HepG2 (cell line): ENCODE results near the gene FGFR4. TPM values are rescaled to one million over a fixed set of nuclear protein-coding genes. Genes with fewer than 3 reads are reported as not detected.

ENCODE experiments used
- DBP ChIP-seq: sonication (generic); formaldehyde crosslinking; IDR thresholded peaks from 2 replicates; pipeline ENCODE4 v1.4.0; 2020; ENCODE audit warnings: missing genetic modification reagents; ENCODE audit errors: not compliant biosample characterization
- MIER2 ChIP-seq: IDR thresholded peaks from 2 replicates; pipeline ENCODE4 v1.6.1; 2016; ENCODE audit warnings: missing biosample characterization, missing genetic modification reagents
- MTA1 ChIP-seq: sonication (generic); formaldehyde crosslinking; IDR thresholded peaks from 2 replicates; pipeline ENCODE4 v1.4.0; 2020; ENCODE audit warnings: missing genetic modification reagents, mild to moderate bottlenecking, borderline replicate concordance
- MXI1 ChIP-seq: IDR thresholded peaks from 3 replicates; pipeline ENCODE4 v1.6.1; 2012; ENCODE audit warnings: low read depth, low read length, inconsistent platforms, borderline replicate concordance
- RAD21 ChIP-seq: fragments of 450-650 bp; formaldehyde crosslinking; IDR thresholded peaks from 2 replicates; pipeline ENCODE4 v1.5.0; 2020; ENCODE audit warnings: mild to moderate bottlenecking
- RXRA ChIP-seq: sonication (generic); formaldehyde crosslinking; IDR thresholded peaks from 2 replicates; pipeline ENCODE4 v1.5.1; 2020; ENCODE audit warnings: missing genetic modification reagents
- SALL1 ChIP-seq: sonication (generic); formaldehyde crosslinking; IDR thresholded peaks from 2 replicates; pipeline ENCODE4 v1.8.0; 2022; ENCODE audit warnings: mild to moderate bottlenecking, missing genetic modification reagents
- SNAPC5 ChIP-seq: sonication (generic); formaldehyde crosslinking; IDR thresholded peaks from 2 replicates; pipeline ENCODE4 v1.8.1; 2023; ENCODE audit warnings: mild to moderate bottlenecking, missing genetic modification reagents, borderline replicate concordance
- SRY ChIP-seq: sonication (generic); formaldehyde crosslinking; IDR thresholded peaks from 2 replicates; pipeline ENCODE4 v1.8.0; 2022; ENCODE audit warnings: mild to moderate bottlenecking, missing genetic modification reagents
- TERF1 ChIP-seq: sonication (generic); formaldehyde crosslinking; IDR thresholded peaks from 2 replicates; pipeline ENCODE4 v1.8.0; 2022; ENCODE audit warnings: mild to moderate bottlenecking, missing genetic modification reagents, moderate library complexity
- ZNF142 ChIP-seq: sonication (generic); formaldehyde crosslinking; IDR thresholded peaks from 2 replicates; pipeline ENCODE4 v1.4.0; 2020; ENCODE audit warnings: missing genetic modification reagents
- ZNF326 ChIP-seq: sonication (generic); formaldehyde crosslinking; IDR thresholded peaks from 2 replicates; pipeline ENCODE4 v1.4.0; 2020; ENCODE audit warnings: missing genetic modification reagents, borderline replicate concordance
- ZNF484 ChIP-seq: sonication (generic); formaldehyde crosslinking; IDR thresholded peaks from 2 replicates; pipeline ENCODE4 v1.5.1; 2020; ENCODE audit warnings: mild to moderate bottlenecking, low read depth, missing genetic modification reagents, borderline replicate concordance
- ZNF572 ChIP-seq: sonication (generic); formaldehyde crosslinking; IDR thresholded peaks from 2 replicates; pipeline ENCODE4 v1.5.1; 2020; ENCODE audit warnings: mild to moderate bottlenecking, missing genetic modification reagents
- polyA plus RNA-seq, 8 experiments: library from polyadenylated mRNA; depleted of rRNA in 3 of 8; stranded (reverse) in 7 of 8; unstranded in 1 of 8; fragments of >200 nt; fragmentation: Illumina TruSeq in 4 of 8; extraction: Trizol in 4 of 8; gene quantifications; 2 replicates each; pipeline versions ENCODE4 v1.2.1 to v1.2.3, GENCODE V29; 2011 to 2016; ENCODE audit warnings: low read depth in 4 of 8, missing spikeins in 1 of 8, mixed read lengths in 1 of 8; ENCODE audit not compliant: insufficient read depth in 1 of 8
- total RNA-seq, 5 experiments: library from RNA; depleted of rRNA; stranded (reverse); fragments of >200 nt; fragmentation: Illumina TruSeq; extraction: Trizol; gene quantifications; 2 replicates each; pipeline ENCODE4 v1.2.3, GENCODE V29; 2016; ENCODE audit warnings: low read depth in 1 of 5
- TF ChIP-seq, protein P1 (sequence below): sonication (generic); formaldehyde crosslinking; IDR thresholded peaks from 2 replicates; pipeline ENCODE4 v1.8.0; 2022; ENCODE audit warnings: missing genetic modification reagents, mild to moderate bottlenecking, inconsistent platforms, borderline replicate concordance
- TF ChIP-seq, protein P2 (sequence below): sonication (generic); formaldehyde crosslinking; IDR thresholded peaks from 2 replicates; pipeline ENCODE4 v1.9.0; 2021; ENCODE audit warnings: missing genetic modification reagents, borderline replicate concordance

FGFR4 gene
- total and polyA plus RNA-seq, 2 of the 13 experiments (the other 11 are each of a cell fraction or from before 2014, with no cell fraction given), result 129 to 219 TPM

GRCh38 chr5:177087398-177088005 is 787 bp downstream of the FGFR4 start (continued):
- no peak for TF ChIP-seq ZNF142
- TF ChIP-seq SALL1 (CRISPR knock-in tag), result no peak; the same call in 1 of the 2 replicates
- 0 out of 2 replicates have a peak, but pooled peaks have one; percentile 5 for TF ChIP-seq TERF1 (CRISPR knock-in tag)
- TF ChIP-seq ZNF572 (CRISPR knock-in tag), result no peak
- no peak for TF ChIP-seq ZNF326
- TF ChIP-seq MIER2 (CRISPR knock-in tag), result no peak
- no peak for TF ChIP-seq DBP
- TF ChIP-seq, protein P1, sequence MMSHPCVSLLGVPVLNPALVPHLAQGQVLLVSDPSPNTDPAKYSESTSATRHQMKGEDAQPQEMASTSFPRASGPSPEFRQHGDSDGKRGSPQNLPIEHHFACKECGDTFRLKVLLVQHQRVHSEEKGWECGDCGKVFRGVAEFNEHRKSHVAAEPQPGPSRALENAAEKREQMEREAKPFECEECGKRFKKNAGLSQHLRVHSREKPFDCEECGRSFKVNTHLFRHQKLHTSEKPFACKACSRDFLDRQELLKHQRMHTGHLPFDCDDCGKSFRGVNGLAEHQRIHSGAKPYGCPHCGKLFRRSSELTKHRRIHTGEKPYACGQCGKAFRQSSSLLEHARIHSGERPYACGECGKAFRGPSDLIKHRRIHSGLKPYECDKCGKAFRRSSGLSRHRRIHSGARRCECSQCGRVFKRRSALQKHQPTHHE (CRISPR knock-in tag), result no peak
- TF ChIP-seq SNAPC5 (CRISPR knock-in tag), result no peak
- TF ChIP-seq RXRA (CRISPR knock-in tag), result no peak
- no peak for TF ChIP-seq SRY (CRISPR knock-in tag)
- no peak for TF ChIP-seq RAD21 (CRISPR knock-in tag)
- no peak for TF ChIP-seq ZNF484 (CRISPR knock-in tag)
- TF ChIP-seq, protein P2, sequence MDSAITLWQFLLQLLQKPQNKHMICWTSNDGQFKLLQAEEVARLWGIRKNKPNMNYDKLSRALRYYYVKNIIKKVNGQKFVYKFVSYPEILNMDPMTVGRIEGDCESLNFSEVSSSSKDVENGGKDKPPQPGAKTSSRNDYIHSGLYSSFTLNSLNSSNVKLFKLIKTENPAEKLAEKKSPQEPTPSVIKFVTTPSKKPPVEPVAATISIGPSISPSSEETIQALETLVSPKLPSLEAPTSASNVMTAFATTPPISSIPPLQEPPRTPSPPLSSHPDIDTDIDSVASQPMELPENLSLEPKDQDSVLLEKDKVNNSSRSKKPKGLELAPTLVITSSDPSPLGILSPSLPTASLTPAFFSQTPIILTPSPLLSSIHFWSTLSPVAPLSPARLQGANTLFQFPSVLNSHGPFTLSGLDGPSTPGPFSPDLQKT (CRISPR knock-in tag), result no peak
- TF ChIP-seq MXI1, result no peak
- no peak; the same call in 1 of the 2 replicates for TF ChIP-seq MTA1 (CRISPR knock-in tag)
